GM18505 (cell line): Measurements from ENCODE around the gene RELA.
"Not testable (repeated sequence)": the region's sequence is repeated elsewhere in the genome, so short reads cannot be mapped to it uniquely, and the experiment has no call there.

Experiments
- ATAC-seq: cut with Tn5 transposase; IDR thresholded peaks from one replicate; pipeline ENCODE4 v1.9.1; 2021; ENCODE audit not compliant: unreplicated experiment
- POLR2A ChIP-seq: IDR thresholded peaks from 4 replicates; pipeline ENCODE4 v1.6.1; 2011; ENCODE audit warnings: borderline replicate concordance; ENCODE audit not compliant: insufficient read depth, insufficient read length; ENCODE audit errors: extremely low read depth

RELA gene

DNA sequence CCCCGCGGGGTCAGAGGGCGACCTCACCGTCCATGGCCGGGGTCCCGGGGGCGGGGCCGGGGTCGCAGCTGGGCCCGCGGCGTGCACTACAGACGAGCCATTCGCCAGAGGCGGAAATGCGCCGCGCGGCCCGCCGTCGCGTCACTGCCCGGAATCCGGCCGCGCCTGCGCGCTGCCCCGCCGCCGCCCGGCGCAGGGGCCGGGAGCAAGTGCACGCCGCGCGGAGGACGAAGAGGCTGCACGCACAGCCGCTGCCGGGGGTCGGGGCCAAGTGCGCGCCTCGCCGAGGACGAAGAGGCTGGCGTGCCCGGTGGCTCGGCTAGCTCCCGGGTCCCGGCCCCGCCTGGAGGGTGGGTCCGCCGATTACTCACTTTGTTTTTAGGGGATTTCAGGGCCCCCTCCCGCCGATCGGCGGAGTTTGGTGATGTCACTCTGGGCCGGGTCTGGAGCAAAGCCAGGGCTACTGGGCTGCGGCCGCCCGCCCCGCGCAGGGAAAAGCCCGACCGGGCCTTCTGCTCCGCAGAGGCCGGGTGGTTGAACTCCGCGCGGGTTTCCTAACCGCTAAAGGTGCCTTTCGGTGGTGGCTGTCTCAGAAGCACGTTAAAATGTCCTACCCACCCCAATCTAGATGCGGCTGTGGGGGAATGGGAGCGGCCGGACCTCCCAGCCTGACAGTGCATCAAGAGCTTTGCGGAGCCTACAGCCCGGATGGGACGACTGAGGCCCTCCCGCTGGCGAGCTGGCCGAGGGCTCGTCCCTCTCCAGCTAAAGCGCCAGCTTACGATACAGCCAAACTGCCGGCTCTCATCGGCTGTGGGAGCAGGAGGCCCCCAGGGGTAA is at the start of gene RELA:
Gene RELA (minus strand): TSS at position 118 of the 840 bp plus-strand sequence. CDS start 84 bp downstream, at position 34.
- TF ChIP-seq POLR2A: peak; percentile 73
- peak; percentile 82 for ATAC-seq

GRCh38 chr11:65711785-65712632 is 49.3 kb upstream of the RELA start, which contains the start of gene KAT5:
KAT5 (plus strand) TSS chr11:65712252; CDS start chr11:65712268, 16 bp downstream.
- peak; percentile 80 for TF ChIP-seq POLR2A
- ATAC-seq: peak; percentile 82

- TF ChIP-seq POLR2A: no peak
Measured at GRCh38 chr11:65710421-65710820, 47.7 kb upstream of the RELA start.

DNA sequence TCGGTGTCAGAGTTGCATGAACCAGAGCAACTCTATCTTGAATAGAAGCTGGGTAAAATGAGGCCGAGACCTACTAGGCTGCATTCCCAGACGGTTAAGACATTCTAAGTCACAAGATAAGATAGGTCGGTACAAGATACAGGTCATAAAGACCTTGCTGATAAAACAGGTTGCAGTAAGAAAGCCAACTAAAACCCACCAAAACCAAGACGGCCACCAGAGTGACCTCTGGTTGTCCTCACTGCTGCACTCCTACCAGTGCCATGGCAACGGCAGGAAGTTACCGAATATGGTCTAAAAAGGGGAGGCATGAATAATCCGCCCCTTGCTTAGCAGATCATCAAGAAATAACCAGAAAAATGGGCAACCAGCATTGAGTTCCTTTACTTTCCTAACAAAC is 46.9 kb upstream of the RELA start:
- no peak for TF ChIP-seq POLR2A
- no peak for ATAC-seq

More at GRCh38 chr11:65710421-65710820, 47.7 kb upstream of the RELA start:
- no peak for ATAC-seq

DNA sequence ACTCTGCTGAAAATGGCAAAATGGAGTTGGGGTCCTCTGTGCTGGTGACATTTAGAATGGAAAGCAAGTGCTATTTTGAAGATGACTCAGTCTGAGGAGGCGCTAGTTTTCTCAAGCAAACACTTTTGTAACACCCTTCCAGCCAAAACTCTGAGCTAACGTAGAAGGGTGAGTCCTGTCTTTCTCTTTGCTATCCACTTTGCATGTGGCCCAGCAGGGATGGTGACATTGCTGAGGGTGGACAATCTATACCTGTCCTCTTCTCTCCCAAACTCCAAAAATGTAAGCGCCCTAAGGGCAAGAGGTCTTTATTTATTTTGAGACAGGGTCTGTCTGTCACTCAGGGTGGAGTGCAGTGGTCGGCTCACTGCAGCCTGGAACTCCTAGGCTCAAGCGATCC is 45.7 kb upstream of the RELA start:
- ATAC-seq: no peak
- no peak for TF ChIP-seq POLR2A

DNA sequence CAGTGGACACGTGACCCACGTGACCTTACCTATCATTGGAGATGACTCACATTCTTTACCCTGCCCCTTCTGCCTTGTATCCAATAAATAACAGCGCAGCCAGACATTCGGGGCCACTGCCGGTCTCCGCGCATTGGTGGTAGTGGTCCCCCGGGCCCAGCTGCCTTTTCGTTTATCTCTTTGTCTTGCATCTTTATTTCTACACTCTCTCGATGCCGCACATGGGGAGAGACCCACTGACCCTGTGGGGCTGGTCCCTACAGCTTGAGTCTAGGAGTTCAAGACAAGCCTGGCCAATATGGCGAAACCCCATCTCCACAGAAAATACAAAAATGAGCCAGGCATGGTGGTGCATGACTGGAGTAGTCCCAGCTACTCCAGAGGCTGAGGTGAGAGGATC is 44.3 kb upstream of the RELA start:
- not testable (repeated sequence) for ATAC-seq

GRCh38 chr11:65706303-65706763 is 43.6 kb upstream of the RELA start:
- ATAC-seq: not testable (repeated sequence)

DNA sequence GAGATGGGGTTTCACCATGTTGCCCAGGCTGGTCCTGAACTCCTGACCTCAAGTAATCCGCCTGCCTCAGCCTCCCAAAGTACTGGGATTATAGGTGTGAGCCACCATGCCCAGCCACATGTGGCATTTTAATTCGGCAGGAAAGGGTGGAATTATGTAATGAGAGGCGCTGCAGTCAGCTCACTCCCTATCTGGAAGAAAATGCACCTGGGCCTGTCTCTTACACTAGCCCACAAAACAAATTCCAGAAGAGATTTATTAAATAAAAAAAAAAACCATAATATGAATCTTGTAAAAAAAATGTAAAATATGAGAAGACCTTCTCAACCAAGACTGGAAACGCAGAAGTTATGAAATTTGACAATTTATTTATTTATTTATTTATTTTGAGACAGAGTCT is 41.1 kb upstream of the RELA start:
- no peak for TF ChIP-seq POLR2A
- no peak for ATAC-seq

- no peak for ATAC-seq
- TF ChIP-seq POLR2A: no peak
Measured at GRCh38 chr11:65701686-65702085, 39.0 kb upstream of the RELA start.

DNA sequence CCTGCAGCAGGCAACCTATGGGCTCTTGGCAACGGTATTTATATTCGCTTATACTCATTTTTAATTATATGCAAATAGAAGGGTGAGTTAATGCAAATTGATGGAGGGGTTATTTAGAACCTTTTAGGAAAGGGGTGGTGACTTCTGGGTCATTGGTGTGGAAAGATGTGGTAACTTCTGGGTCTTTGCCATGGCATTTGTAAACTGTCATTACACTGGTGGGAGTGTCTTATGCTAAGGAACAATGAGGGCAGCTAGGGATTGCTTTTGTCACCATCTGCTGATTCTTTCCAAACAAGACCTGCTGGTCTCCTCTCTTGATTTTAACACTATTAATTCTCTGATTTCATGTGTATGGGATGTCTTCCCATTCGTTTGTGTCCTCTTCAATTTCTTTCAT is 37.7 kb upstream of the RELA start:
- TF ChIP-seq POLR2A: no peak
- no peak for ATAC-seq

DNA sequence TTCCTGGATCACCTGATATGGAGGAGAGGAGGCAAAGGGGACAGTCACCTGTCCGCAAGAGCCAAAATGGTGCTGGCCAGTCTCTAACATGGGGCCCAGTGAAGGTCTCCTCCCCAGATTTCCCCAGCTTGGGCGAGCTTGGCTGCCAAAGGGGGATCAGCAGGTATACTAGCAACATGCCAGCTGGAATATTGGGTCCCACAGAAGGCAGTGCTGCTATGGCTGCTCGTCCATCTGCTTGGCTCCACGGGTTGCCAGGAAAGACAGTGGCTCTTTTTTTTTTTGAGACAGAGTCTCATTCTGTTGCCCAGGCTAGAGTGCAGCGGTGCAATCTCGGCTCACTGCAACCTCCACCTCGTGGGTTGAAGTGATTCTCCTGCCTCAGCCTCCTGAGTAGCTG is 36.6 kb upstream of the RELA start:
- no peak for ATAC-seq
- TF ChIP-seq POLR2A: no peak

GRCh38 chr11:65698205-65698604 is 35.5 kb upstream of the RELA start:
- no peak for ATAC-seq
- no peak for TF ChIP-seq POLR2A

- no peak for ATAC-seq
- TF ChIP-seq POLR2A: no peak
Measured at GRCh38 chr11:65696802-65697552, 34.3 kb upstream of the RELA start.
